GM21529 (cell line): ENCODE measurements around the gene SLCO2A1.

Experiments used
- ATAC-seq: cut with Tn5 transposase; IDR thresholded peaks from one replicate; pipeline ENCODE4 v1.9.1; 2021; ENCODE audit not compliant: unreplicated experiment

SLCO2A1 gene

DNA sequence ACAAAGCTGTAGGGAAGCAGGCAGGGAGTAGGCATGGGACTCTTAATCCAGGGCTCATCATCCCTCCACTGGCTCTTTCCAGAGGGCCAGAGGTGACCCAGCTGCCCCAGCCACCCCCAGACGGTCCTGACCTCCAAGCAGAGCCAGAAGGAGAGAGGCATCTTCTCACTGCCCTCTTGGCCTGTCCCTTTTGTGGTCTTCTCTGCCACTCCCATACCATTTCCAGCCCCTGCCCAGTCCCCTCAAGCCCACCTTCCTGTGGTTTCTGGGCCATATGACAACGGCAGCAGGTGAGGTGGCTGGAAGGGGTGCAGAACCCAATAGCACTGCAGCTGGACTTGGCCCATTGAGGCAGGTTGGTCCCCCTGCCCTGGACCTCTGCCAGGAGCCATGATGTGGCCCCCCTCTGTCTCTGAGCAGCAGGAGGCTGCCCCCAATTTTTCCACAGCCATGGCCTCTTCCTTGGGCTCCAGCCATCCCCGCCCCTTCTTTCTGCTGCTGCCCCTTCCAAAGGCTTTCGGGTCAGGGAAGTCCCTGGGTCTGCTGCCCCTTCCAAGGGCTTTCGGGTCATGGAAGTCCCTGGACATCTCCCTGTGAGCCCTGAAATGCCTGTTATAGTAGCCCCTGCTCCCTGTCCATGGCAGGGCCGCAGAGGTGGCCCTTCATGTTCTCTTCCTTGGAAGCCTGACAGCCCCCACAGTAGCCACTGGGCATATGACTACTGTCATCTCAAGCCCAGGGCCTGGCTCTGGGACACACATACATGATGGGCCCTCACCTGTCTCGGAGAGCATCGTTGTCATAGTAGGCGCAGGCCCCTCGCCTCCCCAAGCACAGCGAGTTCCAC is 94.5 kb downstream of the SLCO2A1 start:
- no peak for ATAC-seq

DNA sequence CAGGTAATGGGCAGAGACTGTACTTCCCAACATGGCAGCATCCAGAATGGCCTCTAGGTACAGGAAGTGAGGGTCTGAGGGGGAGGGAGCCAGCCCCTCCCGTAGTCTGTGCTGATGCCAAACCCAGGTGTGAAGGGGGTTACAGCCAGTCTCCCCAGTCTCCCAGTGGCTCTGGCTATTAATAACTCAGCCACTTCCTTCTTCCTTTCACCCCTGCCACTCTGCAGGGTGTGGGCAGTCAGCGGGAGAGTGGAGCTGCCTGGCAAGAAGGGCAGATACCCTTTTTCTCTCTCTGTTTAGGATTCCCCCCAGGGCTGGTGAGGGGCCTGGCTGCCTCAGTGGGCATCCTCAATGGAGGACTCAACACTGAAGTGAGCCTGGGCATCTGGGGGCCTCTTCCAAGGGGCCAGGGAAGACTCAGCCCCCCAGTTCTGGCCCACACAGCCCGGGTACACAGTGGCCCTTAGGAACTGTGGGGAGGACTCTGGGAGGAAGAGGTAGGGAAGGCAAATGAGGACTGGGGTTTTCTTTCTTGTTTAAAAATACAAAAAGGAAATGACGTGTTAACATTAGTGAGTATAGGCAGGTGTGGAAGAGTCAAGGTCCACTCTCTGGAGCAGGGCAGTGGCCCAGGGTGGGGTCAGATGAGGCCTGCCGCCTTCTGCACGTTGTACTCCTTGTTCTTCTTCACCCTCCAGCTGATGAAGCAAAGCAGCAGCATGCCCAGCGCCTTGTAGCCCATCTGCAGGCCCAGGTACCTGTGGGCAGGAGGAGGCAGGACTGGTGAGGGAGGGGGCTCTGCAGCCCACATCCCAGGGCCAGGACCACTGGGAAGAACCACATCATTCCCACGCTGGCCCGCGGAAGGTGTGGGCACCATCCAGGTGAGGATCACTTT is 95.4 kb downstream of the SLCO2A1 start:
- no peak for ATAC-seq

DNA sequence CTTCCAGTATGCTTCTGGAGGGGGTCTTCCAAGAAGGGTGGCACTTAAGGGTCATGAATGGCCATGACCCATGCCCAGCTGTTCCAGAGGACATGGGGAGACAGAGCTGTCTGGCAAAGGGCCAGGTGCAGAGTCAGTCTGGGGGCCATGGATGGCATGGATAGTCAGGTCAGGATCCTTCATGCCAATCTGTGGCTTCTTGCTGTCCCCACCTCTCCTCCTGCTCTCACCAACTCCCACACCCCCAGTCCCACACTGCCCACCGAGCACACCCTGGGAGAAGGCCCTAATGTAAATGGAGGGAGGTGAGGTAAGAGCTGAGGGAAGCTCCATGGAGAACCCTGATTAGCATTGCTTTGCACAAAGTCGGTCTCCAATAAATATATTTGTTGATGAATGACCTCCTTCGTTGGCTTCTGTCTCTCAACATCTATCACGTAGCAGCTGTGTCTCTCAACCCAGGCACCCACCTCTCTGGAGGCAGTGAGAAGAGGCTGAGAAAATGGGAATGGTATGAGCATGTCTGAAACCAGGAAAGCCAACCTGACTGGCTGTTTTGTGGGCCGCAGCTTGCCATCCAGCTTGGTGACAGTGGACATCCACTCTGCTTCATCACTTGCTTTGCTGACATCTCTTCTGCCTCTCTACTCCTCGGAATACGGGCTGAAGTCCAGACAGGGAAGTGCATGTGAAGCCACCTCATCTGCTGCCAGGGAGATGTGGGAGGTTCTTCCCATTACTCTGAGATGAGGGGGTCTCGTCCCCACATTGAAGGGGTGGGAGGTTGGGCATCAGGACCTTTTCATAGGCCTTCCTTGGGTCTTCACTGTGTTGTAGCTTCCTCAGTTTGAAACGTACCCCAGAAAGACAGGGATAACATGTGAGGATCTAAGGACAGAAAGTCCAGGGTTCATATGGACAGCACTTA is 96.4 kb downstream of the SLCO2A1 start:
- no peak for ATAC-seq

DNA sequence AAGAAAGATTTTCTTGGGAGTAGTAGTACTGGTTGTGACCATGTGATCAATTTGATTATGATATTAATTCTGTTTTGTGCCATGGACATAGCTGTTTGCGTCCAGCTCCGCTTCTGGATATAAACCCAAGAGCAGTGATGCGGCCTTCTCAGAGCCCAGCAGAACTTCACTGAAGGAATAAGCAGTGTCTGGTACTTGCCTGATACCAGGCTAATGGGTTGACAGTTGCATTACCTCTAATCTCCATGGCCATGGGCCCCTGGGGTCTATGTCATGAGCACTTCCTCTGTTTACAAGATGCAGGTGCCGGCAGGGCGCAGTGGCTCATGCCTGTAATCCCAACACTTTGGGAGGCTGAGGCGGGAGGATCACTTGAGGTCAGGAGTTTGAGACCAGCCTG is 97.7 kb downstream of the SLCO2A1 start:
- no peak for ATAC-seq

DNA sequence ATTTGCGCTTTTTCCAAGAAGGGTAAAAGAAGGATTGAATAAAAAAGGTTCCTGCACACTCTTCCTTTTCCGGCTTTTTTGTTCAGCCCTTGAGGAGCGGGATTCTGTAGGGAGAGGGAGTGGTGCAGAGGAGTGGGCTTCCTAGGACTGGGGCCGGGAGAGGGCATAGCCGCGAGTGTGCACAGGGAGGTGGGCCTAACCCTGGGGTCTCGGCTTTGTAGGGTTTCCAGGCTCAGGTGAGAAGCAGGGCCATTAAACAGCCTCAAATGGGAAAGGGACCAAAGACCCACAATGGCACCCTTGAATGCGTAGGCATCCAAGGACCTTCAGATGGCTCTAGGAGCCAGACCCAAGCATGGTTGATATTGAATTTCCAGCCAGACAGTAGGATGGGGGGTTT is 98.6 kb downstream of the SLCO2A1 start:
- ATAC-seq = no peak

DNA sequence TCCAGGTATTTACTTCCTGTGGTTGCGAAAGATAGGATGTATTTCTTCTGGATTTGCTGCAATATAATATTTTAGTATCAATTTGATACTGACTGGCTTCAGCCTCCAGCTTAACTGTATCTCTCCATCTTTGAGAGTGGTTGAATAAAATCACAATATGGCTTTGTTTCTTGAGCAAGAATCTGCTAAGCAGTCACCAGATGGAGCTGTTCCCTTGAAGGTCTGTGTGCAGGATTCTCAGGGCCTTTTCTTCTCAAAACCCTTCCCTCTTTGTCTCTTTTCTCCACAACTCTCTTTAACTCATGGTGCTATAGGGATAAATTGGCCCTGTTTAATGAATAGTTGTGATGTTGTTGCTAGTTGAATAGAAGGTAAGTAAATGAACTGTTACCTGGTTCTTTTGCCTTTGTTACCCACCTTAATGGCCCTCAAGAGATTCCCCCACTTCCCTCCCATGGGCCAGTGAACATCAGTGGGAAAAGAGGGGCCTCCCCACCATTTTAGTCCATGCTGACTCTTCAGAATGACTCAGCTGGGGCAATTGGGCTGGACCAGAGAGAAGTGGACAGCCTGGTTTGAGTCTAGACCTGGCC is 99.3 kb downstream of the SLCO2A1 start:
- ATAC-seq = no peak

DNA sequence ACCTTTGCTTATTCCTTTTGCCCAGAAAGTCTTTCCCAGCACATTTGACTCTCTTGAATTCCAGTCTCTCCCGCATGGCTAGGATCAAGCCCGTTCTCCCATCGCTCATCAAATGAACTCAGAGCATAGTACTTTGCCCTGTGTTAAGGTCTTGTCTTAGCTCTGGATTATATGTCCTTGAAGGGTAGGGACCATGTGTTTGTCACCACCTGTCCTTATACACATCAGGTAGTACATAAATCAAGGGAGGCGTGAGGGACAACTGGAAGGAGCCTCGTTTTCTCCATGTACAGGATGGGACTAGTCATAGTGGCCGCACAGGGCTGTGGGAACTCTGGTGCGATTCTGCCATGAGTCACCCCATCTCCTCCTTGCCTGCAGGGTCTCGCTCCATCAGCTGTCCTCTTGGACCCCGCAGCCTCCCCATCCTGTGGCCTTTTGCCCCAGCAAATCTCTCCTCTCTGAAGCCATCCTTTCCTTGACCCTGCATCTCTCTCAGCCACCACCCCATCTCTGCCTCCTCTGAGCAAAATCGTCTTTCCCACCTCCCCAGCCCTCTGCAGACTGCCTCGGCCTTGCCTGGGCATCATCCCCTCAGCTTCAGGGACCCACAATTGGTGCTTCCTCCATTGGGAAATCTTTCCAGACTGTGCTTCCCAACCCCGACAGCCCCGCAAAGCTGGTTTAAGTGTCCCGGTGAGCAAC is 100.7 kb downstream of the SLCO2A1 start:
- no peak for ATAC-seq

DNA sequence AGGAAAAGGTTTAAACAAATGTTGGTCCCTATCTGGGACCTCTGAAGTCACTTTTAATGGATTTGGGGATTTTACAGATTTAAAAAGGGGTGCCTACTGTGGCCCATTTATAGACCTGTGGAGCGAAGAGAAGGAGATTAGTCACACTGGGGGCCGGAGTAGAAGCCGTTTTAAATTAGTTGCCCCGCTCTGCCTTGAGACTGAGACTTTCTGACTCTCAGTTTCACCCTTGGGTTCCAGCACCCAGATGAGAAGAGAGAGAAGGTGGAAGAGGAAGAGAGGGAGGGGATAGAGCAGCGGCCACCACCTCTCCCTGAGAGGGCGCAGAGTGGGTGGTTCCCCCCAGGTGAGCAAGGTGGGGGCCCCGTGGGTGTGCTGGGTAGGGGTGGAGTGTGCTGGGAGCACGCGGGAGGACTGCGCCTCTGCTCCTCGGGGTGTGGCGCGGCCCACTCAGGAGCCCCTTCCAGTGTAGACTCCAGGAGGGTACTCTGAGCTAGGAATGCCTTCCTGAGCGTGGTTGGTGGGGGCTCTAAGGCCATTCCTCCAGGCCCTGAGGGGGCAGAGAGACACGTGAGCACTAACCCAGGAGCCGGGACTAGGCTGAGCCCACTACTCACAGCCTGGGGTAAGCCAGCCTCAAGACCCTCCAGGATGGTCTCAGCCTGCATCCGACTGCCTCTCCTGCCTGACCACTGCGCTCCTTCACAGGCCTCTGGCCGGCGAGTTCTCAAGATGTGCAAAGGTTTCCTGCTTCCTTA is 101.4 kb downstream of the SLCO2A1 start:
- ATAC-seq = no peak

DNA sequence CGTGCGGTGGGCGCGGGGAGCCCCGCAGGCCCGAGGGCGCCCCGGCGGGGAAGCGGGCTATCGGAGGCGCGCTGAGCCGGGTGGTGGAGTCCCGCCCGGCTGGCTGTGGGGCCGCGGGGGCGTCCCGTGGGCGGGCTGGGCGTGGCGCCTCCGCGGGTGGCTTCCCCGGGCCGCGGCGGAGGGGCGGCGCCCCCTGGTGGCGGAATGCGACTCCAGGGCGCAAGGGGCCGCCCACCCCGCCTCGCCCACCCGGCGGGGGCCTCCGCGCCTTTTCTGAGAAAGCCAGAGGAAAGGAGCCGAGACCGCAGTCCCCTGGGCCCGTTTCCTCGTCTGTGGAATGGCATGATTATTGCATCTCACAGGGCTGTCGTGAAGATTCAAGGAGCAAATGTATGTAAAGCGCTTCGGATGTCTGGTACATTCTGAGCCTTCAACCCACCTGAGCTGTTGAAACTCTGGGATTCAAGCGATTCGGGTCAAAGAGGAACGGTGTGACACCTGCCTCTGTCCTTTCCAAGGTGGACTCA is 102.1 kb downstream of the SLCO2A1 start:
- peak; percentile 80 for ATAC-seq

DNA sequence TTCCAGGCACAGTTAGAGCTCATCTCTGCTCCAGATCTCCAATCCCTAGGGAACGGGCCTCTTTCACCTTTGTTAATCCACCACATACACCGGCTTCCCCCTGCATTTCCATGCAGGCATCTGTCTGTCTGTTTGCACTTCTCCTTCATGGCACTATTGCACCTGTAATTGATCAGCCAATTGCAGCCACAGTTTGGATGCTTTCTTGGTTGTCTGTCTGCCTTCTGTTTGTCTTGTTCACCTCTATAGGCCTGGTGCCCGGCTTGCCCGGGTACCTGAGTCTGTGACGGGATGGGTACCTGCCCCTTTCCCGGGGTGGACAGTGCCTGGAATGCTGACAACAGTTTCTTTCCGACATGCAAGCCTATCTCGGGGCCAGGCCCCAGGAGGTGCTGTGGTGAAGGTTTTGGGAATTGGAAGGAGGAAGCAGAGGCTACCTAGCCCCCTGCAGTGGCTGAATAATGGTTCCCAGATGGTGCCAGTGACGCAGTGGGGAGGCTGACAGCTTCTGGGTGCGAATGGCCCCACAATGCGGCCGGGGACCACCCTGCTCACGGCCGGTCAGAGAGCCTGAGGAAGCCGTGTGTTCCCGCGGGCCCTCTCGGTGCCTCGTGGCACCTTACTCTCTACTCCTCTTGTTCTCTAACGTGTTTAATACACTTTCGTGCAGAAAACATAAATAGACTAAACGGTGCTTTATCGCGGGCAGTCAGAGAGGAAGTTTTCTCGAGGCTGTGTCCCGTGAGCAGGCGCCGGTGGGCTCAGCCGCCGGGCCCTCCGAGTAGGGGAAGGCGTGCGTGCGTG is 102.8 kb downstream of the SLCO2A1 start:
- ATAC-seq = no peak

DNA sequence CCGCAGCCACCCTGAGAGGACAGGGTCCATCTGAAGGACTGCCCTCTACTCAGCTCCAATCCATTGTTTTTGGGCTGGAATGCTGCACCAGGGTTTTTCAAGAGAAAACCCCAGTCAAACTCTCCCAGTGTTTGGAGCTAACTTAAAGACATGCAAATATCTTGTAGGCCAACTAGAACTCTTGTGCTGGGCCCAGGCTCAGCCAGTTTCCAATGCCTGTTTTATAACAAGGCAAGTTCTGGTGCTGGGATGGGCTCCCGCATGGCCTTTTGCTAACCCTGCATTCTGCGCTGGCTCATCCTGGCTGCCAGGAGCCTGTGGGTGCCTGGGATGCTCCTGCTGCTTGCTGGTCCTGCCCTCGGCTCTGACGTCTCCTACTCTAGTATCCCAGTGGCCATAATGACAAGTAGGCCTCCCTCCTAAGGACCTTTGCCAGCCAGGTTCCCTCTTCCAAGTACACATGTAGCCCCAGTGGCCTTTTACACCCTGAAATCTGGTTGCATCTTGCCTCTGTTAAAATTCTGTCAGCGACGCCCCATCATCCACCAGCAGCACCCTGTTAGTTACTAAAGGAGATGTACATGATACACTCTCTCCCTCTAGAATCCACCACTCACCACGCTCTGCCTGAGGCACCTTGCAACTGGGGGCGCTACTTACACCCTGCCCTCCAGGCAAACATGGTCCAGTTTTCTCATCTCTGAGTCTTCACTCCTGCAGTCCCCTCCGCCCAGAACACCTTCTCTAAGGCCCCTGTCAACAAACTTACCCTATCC is 103.6 kb downstream of the SLCO2A1 start:
- no peak for ATAC-seq

DNA sequence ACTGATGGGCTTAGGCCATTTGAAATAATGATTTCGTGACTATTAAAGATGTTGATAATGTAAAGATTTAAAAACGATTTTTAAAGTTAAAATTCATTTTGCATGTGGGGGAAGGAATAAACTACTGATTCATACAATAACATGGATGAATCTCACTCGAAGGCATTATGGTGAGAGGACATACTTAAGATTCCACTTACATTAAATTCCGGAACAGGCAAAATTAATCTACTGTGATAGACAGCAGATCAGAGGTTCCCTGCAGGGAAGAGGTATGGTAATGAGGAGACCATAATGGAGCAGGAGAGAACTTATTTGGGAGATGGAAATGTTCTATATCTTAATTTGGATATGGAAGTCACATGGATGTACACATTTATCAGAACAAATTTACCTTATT is 105.7 kb downstream of the SLCO2A1 start:
- no peak for ATAC-seq

DNA sequence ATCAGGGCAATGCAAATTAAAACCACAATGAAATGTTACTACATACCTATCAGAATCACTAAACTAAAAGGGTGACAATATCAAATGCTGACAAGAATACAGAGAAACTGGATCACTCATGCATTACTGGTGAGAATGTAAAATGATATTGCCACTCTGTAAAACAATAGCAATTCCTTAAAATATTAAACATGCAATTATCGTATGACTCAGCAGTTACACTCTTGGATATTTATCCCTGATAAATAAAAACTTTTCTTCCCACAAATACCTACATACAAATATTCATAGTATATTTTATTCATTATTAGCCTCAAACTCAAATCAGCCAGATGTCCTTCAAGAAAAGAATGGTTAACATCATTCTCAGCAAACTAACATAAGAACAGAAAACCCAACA is 108.1 kb downstream of the SLCO2A1 start:
- ATAC-seq = no peak

DNA sequence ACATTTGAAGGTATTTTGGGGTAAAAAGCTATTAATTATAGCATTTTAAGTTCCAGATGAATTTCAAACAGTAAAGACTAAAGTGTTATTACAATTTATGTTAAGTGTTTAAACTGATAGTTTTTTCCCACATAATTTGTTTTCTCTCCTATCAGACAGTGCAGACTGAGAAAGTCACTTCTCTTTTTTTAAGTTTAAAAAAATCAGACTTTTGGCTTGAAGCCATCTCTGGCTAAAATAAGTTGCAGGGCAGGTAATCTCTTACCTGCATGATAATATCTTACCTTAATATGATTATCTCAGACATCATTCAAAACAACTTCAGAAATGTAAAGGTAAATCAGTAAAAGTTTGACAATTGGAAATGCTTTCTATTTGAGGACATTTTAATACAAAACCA is 112.6 kb downstream of the SLCO2A1 start:
- no peak for ATAC-seq

DNA sequence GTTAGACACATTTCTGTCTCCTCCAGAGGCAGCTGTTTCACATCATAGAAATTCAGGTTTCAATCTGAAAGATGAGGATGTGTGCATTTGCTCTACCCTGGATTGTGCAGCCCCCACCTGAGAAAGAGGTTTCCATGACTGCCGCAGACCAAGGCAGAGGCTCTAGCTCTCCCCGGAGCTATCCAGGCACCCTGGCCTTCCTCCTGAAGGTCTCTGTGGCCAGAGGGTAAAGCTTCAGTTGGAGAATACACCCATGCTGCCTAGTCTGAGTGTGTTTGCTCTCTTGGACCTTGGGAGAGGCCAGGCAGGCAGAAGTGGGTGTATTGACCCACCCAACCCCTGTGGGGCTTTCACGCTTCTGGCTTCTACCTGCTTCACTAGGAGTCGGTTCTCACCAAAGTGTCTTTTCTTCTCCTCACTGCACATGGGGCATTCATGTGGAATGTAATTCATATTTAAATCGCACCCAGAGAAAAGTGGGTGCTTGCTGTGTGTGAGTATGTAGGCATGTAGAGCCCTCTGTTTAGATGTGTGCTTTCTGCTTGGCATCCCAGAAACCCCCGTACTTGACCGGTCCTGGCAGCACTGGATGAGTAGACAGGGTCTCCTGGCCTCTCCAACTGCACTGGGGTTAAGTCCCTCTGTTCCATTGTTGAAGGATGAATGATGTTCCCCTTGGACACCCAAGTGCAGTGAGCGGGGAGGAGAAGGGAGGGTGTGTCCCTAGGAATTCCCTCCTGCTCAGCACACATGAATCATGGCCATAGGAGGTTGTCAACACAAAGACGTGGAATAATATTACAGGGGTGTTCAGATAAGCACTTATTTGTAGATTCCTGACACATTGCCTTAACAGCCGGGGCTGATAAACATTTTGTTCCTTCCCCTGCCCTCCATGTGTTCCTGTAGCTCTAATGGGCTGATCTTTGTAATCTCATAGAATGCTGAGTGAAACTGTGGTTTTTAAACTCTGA is 113.8 kb downstream of the SLCO2A1 start:
- ATAC-seq = no peak

DNA sequence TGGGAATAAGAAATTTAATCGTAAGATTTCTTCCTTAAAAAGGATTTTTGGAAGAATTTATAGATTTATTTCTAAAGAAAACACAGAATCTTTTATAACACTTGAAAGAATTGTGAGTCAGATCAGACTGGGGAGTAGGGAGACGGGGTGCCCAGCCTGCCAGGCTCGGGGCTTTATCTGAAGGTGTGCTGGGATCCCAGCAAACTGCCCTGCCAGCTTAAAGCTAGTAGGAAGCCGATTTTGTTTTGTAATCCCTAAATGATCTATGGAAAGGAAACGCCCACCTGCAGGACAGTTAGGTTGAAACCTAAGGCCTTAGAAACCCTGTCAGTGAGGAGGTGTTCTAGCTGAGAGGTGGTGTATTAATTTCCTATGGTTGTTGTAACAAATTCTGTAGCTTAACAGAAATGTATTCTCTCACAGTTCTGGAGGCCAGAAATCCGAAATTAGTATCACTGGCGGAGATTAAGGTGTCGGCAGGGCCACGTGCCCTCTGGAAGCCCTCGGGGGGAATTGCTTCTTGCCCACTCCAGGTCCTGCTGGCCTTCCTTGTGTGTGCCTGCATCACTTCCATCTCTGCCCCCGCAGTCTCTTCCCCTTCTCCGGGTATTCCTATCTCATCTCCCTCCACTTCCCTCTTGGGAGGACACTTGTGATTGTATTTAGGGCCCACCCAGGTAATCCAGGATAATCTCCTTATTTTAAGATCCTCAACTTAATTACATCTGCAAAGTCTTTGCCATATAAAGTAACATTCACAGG is 114.7 kb downstream of the SLCO2A1 start:
- ATAC-seq = no peak
